ENCODE measurements around the gene TCAP.

DNA sequence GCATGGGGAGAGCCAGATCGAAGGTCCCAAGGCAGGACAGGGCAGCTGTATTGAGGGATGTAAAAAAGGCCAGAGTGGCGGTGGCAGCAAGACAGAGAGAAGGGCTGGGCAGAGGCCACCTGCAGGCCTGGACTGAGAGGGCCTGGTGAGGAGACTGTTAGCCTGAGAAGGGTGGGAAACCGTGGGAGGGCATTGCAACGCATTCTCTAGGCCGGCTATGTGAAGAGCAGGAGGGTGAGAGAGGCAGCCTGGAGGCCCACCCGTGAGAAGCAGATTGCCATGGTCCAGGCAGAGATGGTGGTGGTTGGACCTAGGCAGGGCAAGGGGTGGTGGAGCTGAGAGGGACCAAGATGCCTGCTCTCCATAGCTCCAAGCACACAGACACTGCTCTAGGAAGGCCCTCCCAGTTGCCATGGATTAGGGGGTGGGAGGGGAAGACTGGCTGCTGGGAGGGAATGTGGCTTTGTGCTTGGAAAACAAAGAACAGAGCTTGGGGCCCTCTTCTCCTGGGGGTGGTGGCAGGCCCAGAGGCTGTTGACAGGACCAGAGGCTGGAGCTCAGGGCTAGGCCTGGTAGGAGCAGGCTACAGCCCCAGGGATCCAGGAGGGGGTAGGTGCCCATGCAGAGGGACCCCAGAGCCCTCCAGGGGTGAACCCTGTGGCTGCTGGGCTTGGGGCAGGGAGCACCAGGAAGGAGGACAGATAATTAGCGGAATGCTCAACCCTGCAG lies 12.4 kb upstream of the TCAP start:
- TF ChIP-seq POLR2AphosphoS5 (IDR thresholded peaks at IDR 0.05), result no peak
- TF ChIP-seq, protein P1, sequence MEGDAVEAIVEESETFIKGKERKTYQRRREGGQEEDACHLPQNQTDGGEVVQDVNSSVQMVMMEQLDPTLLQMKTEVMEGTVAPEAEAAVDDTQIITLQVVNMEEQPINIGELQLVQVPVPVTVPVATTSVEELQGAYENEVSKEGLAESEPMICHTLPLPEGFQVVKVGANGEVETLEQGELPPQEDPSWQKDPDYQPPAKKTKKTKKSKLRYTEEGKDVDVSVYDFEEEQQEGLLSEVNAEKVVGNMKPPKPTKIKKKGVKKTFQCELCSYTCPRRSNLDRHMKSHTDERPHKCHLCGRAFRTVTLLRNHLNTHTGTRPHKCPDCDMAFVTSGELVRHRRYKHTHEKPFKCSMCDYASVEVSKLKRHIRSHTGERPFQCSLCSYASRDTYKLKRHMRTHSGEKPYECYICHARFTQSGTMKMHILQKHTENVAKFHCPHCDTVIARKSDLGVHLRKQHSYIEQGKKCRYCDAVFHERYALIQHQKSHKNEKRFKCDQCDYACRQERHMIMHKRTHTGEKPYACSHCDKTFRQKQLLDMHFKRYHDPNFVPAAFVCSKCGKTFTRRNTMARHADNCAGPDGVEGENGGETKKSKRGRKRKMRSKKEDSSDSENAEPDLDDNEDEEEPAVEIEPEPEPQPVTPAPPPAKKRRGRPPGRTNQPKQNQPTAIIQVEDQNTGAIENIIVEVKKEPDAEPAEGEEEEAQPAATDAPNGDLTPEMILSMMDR (IDR thresholded peaks at IDR 0.05 in 8 of 11, conservative IDR thresholded peaks at IDR 0.05 in 3 of 11), result no peak

Data from spleen (tissue), 7 donors.